Measurements from ENCODE around the gene ELOVL2.

- TF ChIP-seq EZH2 (IDR thresholded peaks at IDR 0.05; ENCODE audit: insufficient read depth, poor library complexity, severe bottlenecking) (no peak), EZH2phosphoT487 (IDR thresholded peaks at IDR 0.05; ENCODE audit: insufficient read depth, low read depth) (no peak)
Observed at GRCh38 chr6:10999994-11000393, 44.1 kb downstream of the ELOVL2 start.

Data from GM23248 (cell line).